H1 (cell line): ENCODE results near the gene ORC2. TPM values are rescaled to one million over a fixed set of nuclear protein-coding genes. Genes with fewer than 3 reads are reported as not detected.
A peak's percentile ranks its signal among the peaks of the same experiment; 100 is the strongest.

Experiments
- CBX8 ChIP-seq: fragments of 300-800, 300-1000 bp; sonication (generic); IDR thresholded peaks from 2 replicates; pipeline ENCODE4 v1.7.1; 2016; ENCODE audit warnings: low read depth, low read length, borderline replicate concordance
- CTBP2 ChIP-seq: IDR thresholded peaks from 2 replicates; pipeline ENCODE4 v1.7.0; 2011; ENCODE audit warnings: borderline replicate concordance, mild to moderate bottlenecking, moderate library complexity, mixed read lengths, low read length; ENCODE audit not compliant: insufficient read depth, insufficient read length
- CTCF ChIP-seq, 3 experiments: IDR thresholded peaks; 1 replicate in 2 of 3; 2 replicates in 1 of 3; pipeline versions ENCODE4 v1.5.1 to v1.6.1; 2011; ENCODE audit warnings: low read length in 3 of 3, mild to moderate bottlenecking in 3 of 3, inconsistent platforms in 2 of 3, low read depth in 1 of 3, moderate library complexity in 1 of 3; ENCODE audit not compliant: insufficient read depth in 1 of 3; ENCODE audit errors: control extremely low read depth in 1 of 3
- E2F6 ChIP-seq: IDR thresholded peaks from 2 replicates; pipeline ENCODE4 v1.6.1; 2012; ENCODE audit warnings: inconsistent platforms
- EGR1 ChIP-seq: IDR thresholded peaks from 2 replicates; pipeline ENCODE4 v1.6.1; 2011; ENCODE audit warnings: low read depth, low read length, borderline replicate concordance
- GTF2F1 ChIP-seq: IDR thresholded peaks from 2 replicates; pipeline ENCODE4 v1.6.1; 2012; ENCODE audit warnings: low read depth, low read length, improper control_type of control experiment, borderline replicate concordance
- HDAC2 ChIP-seq, 2 experiments: fragments of 300-600 bp in 1 of 2; sonication (generic) in 1 of 2; IDR thresholded peaks; 2 replicates each; pipeline ENCODE4 v1.6.1; 2011 to 2012; ENCODE audit warnings: low read depth in 2 of 2, low read length in 2 of 2, mild to moderate bottlenecking in 2 of 2, moderate library complexity in 2 of 2, borderline replicate concordance in 1 of 2, inconsistent platforms in 1 of 2
- KDM4A ChIP-seq: IDR thresholded peaks from one replicate; pipeline ENCODE4 v1.7.1; 2012; ENCODE audit warnings: low read depth, mild to moderate bottlenecking, moderate library complexity, low read length, inconsistent platforms; ENCODE audit not compliant: severe bottlenecking
- KDM5A ChIP-seq: fragments of 200-600 bp; IDR thresholded peaks from 2 replicates; pipeline ENCODE4 v1.7.1; 2012; ENCODE audit warnings: mild to moderate bottlenecking, low read length, inconsistent platforms, mixed read lengths
- NANOG ChIP-seq: IDR thresholded peaks from 2 replicates; pipeline ENCODE4 v1.6.1; 2011; ENCODE audit warnings: low read length, low read depth, mild to moderate bottlenecking, inconsistent platforms; ENCODE audit not compliant: insufficient read depth, poor library complexity, severe bottlenecking
- PHF8 ChIP-seq: fragments of 200-600 bp; sonication (generic); conservative IDR thresholded peaks from 2 replicates; pipeline ENCODE4 v1.7.1; 2012; ENCODE audit warnings: low read depth, mild to moderate bottlenecking, inconsistent platforms, low read length, moderate library complexity
- POLR2A ChIP-seq, 2 experiments: IDR thresholded peaks; 1 replicate in 1 of 2; 2 replicates in 1 of 2; pipeline ENCODE4 v1.6.1; 2011; ENCODE audit warnings: low read depth in 2 of 2, low read length in 2 of 2, mild to moderate bottlenecking in 2 of 2; ENCODE audit errors: control extremely low read depth in 1 of 2
- POLR2AphosphoS5 ChIP-seq: IDR thresholded peaks from 2 replicates; pipeline ENCODE4 v1.6.1; 2011; ENCODE audit warnings: low read depth, low read length
- RAD21 ChIP-seq, 2 experiments: IDR thresholded peaks in 1 of 2; conservative IDR thresholded peaks in 1 of 2; 2 replicates each; pipeline ENCODE4 v1.6.1; 2011; ENCODE audit warnings: low read depth in 2 of 2, low read length in 2 of 2, improper control_type of control experiment in 1 of 2, inconsistent platforms in 1 of 2, mild to moderate bottlenecking in 1 of 2, moderate library complexity in 1 of 2
- SP2 ChIP-seq: IDR thresholded peaks from 2 replicates; pipeline ENCODE4 v1.6.1; 2012; ENCODE audit warnings: mild to moderate bottlenecking, low read length, inconsistent platforms
- SP4 ChIP-seq: IDR thresholded peaks from 2 replicates; pipeline ENCODE4 v1.6.1; 2012; ENCODE audit warnings: low read length, inconsistent platforms
- TAF1 ChIP-seq: IDR thresholded peaks from 2 replicates; pipeline ENCODE4 v1.6.1; 2011; ENCODE audit warnings: mild to moderate bottlenecking, low read depth, low read length
- TAF7 ChIP-seq: optimal IDR thresholded peaks from 2 replicates; pipeline ENCODE3; 2011; ENCODE audit warnings: low read depth, mild to moderate bottlenecking, inconsistent platforms, low read length, moderate library complexity, borderline replicate concordance
- TBP ChIP-seq: IDR thresholded peaks from 2 replicates; pipeline ENCODE4 v1.6.1; 2011; ENCODE audit warnings: low read depth, low read length, improper control_type of control experiment
- YY1 ChIP-seq: IDR thresholded peaks from 2 replicates; pipeline ENCODE4 v1.6.1; 2011; ENCODE audit warnings: low read depth, mild to moderate bottlenecking, low read length
- polyA plus RNA-seq, 7 experiments: library from polyadenylated mRNA; depleted of rRNA in 3 of 7; stranded (reverse) in 5 of 7; unstranded in 2 of 7; fragments of >200 nt in 5 of 7; fragments of 200-250 nt in 2 of 7; gene quantifications; 1 replicate in 5 of 7; 2 replicates in 1 of 7; 4 replicates in 1 of 7; pipeline versions ENCODE4 v1.2.1 to v1.2.3, GENCODE V29; 2011 to 2013; ENCODE audit warnings: missing spikeins in 2 of 7, mixed read lengths in 2 of 7
- total RNA-seq: library from RNA; stranded (reverse); fragmentation: NEBNext Ultra II Directional; extraction: Animal tissue kit (Norgen Biotek cat#: 25700); gene quantifications from 2 replicates; pipeline ENCODE4 v1.2.1, GENCODE V29; 2021

The ORC2 gene
- total and polyA plus RNA-seq, 2 of the 8 experiments (the other 6 are each of a cell fraction or from before 2014, with no cell fraction given) = 7.1 to 89.8 TPM

GRCh38 chr2:200963124-200963917 lies at the start of gene ORC2 (continued):
- peak; percentile 57 for TF ChIP-seq KDM5A
- TF ChIP-seq PHF8 = peak; percentile 88
- peak; percentile 81; the same call in 1 of the 2 replicates for TF ChIP-seq SP4
- peak; percentile 61 to 88 (median 75) for TF ChIP-seq CTCF (IDR thresholded peaks at IDR 0.05; ENCODE audit: control extremely low read depth in 1 of 3, insufficient read depth in 1 of 3, low read depth in 1 of 3, low read length in 3 of 3)
- peak; percentile 77 for TF ChIP-seq POLR2AphosphoS5
- peak in 1 of 2 experiments; percentile 14; a peak in 1 of 4 replicates for TF ChIP-seq HDAC2 (IDR thresholded peaks at IDR 0.05; ENCODE audit: borderline replicate concordance in 1 of 2, low read depth in 2 of 2, low read length in 2 of 2)
- TF ChIP-seq TAF1 = peak; percentile 86
- peak; percentile 41; the same call in 1 of the 2 replicates for TF ChIP-seq TBP
- peak; percentile 64 for TF ChIP-seq EGR1
- TF ChIP-seq SP2 = peak; percentile 84
- no peak for TF ChIP-seq CBX8
- TF ChIP-seq CTBP2 = no peak
- TF ChIP-seq RAD21 (IDR thresholded peaks at IDR 0.05 in 1 of 2, conservative IDR thresholded peaks at IDR 0.05 in 1 of 2; ENCODE audit: low read depth in 2 of 2, low read length in 2 of 2) = peak; percentile 57 to 69
- TF ChIP-seq GTF2F1 = peak; percentile 38
- peak; percentile 44 to 80 for TF ChIP-seq POLR2A (IDR thresholded peaks at IDR 0.05; ENCODE audit: control extremely low read depth in 1 of 2, low read depth in 2 of 2, low read length in 2 of 2)
- TF ChIP-seq E2F6 = peak; percentile 70
- TF ChIP-seq KDM4A = peak; percentile 90
- TF ChIP-seq YY1 = 0 out of 2 replicates have a peak, but pooled peaks have one; percentile 43
- TF ChIP-seq NANOG = peak; percentile 4
- peak; percentile 37 for TF ChIP-seq TAF7
